K562 (cell line): ENCODE data around the gene JSRP1. TPM values are rescaled to one million over a fixed set of nuclear protein-coding genes. Genes with fewer than 3 reads are reported as not detected.

Source experiments
- CBX8 ChIP-seq: fragments of 200-600 bp; sonication (generic); IDR thresholded peaks from 2 replicates; pipeline ENCODE4 v1.6.1; 2012; ENCODE audit warnings: borderline replicate concordance, mixed run types, low read depth, mild to moderate bottlenecking, moderate library complexity, mixed read lengths, low read length, control low read depth, inconsistent platforms; ENCODE audit not compliant: poor library complexity, severe bottlenecking; ENCODE audit errors: extremely low read depth
- CHCHD3 ChIP-seq: fragments of 250-450 bp; sonication (Bioruptor Pico); IDR thresholded peaks from 2 replicates; pipeline ENCODE4 v2.1.2; 2022; ENCODE audit warnings: mild to moderate bottlenecking
- FOS ChIP-seq: IDR thresholded peaks from 3 replicates; pipeline ENCODE4 v1.6.1; 2011; ENCODE audit not compliant: insufficient read length; ENCODE audit errors: extremely low read depth
- ZBTB33 ChIP-seq: sonication (generic); formaldehyde crosslinking; IDR thresholded peaks from 2 replicates; pipeline ENCODE4 v1.8.1; 2023; ENCODE audit warnings: mild to moderate bottlenecking, missing genetic modification reagents
- ZBTB5 ChIP-seq: fragments of 450-650 bp; IDR thresholded peaks from 2 replicates; pipeline ENCODE4 v1.6.1; 2017; ENCODE audit warnings: antibody characterized with exemption
- ZNF174 ChIP-seq: fragments of 250-450 bp; sonication (Bioruptor Pico); IDR thresholded peaks from 2 replicates; pipeline ENCODE4 v1.4.0; 2020; ENCODE audit warnings: mild to moderate bottlenecking
- polyA plus RNA-seq, 8 experiments: library from polyadenylated mRNA; depleted of rRNA in 4 of 8; stranded (reverse) in 5 of 8; unstranded in 3 of 8; fragments of >200 nt; fragmentation: Nextera tagmentation in 2 of 8; fragmentation: Illumina TruSeq in 1 of 8; extraction: Ambion mirVana in 2 of 8; extraction: Trizol in 1 of 8; gene quantifications; 2 replicates each; pipeline versions ENCODE4 v1.2.1 to v1.2.3, GENCODE V29; 2011 to 2014; ENCODE audit warnings: inconsistent platforms in 1 of 8, missing spikeins in 1 of 8
- total RNA-seq, 7 experiments: library from RNA; depleted of rRNA in 6 of 7; stranded (reverse); fragments of >200 nt in 6 of 7; fragmentation: Illumina TruSeq in 2 of 7; extraction: Trizol in 2 of 7; gene quantifications; 2 replicates each; pipeline versions ENCODE4 v1.2.1 to v1.2.3, GENCODE V29; 2011 to 2021; ENCODE audit warnings: low replicate concordance in 1 of 7
- TF ChIP-seq, protein P1 (sequence below): fragments of 250-450 bp; sonication (Bioruptor Pico); IDR thresholded peaks from 2 replicates; pipeline ENCODE4 v1.4.0; 2020
- TF ChIP-seq, protein P2 (sequence below): fragments of 250-450 bp; sonication (Bioruptor Pico); IDR thresholded peaks from 2 replicates; pipeline ENCODE4 v1.8.0; 2021; ENCODE audit warnings: borderline replicate concordance, mild to moderate bottlenecking, moderate library complexity; ENCODE audit not compliant: poor library complexity, severe bottlenecking
- TF ChIP-seq, protein P3 (sequence below): sonication (generic); formaldehyde crosslinking; IDR thresholded peaks from 2 replicates; pipeline ENCODE4 v1.4.0; 2020; ENCODE audit warnings: mild to moderate bottlenecking, missing genetic modification reagents
- TF ChIP-seq, protein P4 (sequence below): fragments of 450-650 bp; IDR thresholded peaks from 2 replicates; pipeline ENCODE4 v1.6.1; 2016

JSRP1 gene
- total and polyA plus RNA-seq, 9 of the 15 experiments (the other 6 are each of a cell fraction or from before 2014, with no cell fraction given) = 0.08 to 1.2 (median 0.51) TPM; not detected in 4

DNA sequence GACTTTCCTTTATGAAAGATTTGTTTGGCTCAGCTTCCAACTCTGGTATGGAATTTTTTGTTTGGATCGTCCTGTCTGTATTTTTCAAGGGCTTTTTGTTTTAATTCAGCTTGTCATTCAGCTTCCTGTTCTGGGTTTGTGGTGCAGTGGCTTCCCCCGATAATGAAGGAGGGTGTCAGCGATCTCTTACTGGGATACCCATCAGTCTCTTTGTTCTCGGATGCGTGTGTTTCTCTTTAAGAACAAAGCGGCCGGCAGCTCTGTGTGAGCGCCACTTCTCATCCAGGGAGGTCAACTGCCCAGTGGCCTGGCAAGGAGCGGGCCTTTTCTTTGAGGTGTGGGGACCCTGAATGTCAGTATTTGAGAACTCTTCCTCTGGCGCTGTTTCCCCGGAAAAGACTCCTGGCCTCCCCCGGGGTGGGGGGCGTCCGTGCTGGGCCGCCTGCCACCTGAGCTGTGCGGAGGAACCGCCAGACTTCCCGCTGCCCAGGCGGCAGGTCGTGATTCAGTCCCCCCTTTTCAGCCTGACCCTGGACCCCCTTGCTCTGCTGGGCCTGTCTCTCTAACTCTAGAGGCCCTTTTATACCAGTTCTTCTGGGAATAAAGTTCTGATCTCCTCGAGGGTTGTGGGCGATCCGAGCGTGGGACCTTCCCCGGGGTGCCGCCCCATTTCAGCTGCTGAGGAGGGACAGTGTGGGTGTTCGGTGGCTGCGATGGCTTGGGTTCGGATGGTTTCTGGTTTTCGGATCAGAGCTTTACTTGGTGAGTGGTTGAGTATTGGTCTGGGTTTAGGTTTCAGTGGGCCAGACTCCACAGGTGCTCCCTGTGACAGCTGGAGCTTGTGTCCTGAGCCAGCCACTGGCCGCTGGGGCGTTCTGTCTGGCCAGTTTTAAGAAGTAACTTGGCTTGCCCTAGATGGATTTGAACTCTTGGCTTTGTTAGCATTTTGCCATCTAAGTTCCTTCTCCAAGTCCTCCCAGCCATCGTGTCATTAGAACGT is 16.1 kb downstream of the JSRP1 start (continued):
- TF ChIP-seq, protein P1, sequence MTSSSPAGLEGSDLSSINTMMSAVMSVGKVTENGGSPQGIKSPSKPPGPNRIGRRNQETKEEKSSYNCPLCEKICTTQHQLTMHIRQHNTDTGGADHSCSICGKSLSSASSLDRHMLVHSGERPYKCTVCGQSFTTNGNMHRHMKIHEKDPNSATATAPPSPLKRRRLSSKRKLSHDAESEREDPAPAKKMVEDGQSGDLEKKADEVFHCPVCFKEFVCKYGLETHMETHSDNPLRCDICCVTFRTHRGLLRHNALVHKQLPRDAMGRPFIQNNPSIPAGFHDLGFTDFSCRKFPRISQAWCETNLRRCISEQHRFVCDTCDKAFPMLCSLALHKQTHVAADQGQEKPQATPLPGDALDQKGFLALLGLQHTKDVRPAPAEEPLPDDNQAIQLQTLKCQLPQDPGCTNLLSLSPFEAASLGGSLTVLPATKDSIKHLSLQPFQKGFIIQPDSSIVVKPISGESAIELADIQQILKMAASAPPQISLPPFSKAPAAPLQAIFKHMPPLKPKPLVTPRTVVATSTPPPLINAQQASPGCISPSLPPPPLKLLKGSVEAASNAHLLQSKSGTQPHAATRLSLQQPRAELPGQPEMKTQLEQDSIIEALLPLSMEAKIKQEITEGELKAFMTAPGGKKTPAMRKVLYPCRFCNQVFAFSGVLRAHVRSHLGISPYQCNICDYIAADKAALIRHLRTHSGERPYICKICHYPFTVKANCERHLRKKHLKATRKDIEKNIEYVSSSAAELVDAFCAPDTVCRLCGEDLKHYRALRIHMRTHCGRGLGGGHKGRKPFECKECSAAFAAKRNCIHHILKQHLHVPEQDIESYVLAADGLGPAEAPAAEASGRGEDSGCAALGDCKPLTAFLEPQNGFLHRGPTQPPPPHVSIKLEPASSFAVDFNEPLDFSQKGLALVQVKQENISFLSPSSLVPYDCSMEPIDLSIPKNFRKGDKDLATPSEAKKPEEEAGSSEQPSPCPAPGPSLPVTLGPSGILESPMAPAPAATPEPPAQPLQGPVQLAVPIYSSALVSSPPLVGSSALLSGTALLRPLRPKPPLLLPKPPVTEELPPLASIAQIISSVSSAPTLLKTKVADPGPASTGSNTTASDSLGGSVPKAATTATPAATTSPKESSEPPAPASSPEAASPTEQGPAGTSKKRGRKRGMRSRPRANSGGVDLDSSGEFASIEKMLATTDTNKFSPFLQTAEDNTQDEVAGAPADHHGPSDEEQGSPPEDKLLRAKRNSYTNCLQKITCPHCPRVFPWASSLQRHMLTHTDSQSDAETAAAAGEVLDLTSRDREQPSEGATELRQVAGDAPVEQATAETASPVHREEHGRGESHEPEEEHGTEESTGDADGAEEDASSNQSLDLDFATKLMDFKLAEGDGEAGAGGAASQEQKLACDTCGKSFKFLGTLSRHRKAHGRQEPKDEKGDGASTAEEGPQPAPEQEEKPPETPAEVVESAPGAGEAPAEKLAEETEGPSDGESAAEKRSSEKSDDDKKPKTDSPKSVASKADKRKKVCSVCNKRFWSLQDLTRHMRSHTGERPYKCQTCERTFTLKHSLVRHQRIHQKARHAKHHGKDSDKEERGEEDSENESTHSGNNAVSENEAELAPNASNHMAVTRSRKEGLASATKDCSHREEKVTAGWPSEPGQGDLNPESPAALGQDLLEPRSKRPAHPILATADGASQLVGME (CRISPR knock-in tag) = peak; percentile 40; the same call in 1 of the 2 replicates
- no peak for TF ChIP-seq ZBTB33 (CRISPR knock-in tag)
- TF ChIP-seq, protein P2, sequence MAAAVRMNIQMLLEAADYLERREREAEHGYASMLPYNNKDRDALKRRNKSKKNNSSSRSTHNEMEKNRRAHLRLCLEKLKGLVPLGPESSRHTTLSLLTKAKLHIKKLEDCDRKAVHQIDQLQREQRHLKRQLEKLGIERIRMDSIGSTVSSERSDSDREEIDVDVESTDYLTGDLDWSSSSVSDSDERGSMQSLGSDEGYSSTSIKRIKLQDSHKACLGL (CRISPR knock-in tag) = no peak
- TF ChIP-seq, protein P3, sequence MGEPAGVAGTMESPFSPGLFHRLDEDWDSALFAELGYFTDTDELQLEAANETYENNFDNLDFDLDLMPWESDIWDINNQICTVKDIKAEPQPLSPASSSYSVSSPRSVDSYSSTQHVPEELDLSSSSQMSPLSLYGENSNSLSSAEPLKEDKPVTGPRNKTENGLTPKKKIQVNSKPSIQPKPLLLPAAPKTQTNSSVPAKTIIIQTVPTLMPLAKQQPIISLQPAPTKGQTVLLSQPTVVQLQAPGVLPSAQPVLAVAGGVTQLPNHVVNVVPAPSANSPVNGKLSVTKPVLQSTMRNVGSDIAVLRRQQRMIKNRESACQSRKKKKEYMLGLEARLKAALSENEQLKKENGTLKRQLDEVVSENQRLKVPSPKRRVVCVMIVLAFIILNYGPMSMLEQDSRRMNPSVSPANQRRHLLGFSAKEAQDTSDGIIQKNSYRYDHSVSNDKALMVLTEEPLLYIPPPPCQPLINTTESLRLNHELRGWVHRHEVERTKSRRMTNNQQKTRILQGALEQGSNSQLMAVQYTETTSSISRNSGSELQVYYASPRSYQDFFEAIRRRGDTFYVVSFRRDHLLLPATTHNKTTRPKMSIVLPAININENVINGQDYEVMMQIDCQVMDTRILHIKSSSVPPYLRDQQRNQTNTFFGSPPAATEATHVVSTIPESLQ (CRISPR knock-in tag) = no peak
- TF ChIP-seq ZNF174 (CRISPR knock-in tag) = no peak
- TF ChIP-seq CBX8 = no peak
- no peak for TF ChIP-seq ZBTB5
- no peak for TF ChIP-seq FOS
- TF ChIP-seq, protein P4, sequence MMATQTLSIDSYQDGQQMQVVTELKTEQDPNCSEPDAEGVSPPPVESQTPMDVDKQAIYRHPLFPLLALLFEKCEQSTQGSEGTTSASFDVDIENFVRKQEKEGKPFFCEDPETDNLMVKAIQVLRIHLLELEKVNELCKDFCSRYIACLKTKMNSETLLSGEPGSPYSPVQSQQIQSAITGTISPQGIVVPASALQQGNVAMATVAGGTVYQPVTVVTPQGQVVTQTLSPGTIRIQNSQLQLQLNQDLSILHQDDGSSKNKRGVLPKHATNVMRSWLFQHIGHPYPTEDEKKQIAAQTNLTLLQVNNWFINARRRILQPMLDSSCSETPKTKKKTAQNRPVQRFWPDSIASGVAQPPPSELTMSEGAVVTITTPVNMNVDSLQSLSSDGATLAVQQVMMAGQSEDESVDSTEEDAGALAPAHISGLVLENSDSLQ = peak; percentile 43
- TF ChIP-seq CHCHD3 (CRISPR knock-in tag) = no peak
